SHP77 treated with DMSO at 0.1 percent for 48 hours (cell line): ENCODE data around the gene ERI2.
A peak's percentile ranks its signal among the peaks of the same experiment; 100 is the strongest.

Experiments
- DNase-seq: peaks from one replicate; lab custom pipeline; 2025; lab: John Stamatoyannopoulos, UW

Gene ERI2, protein sequence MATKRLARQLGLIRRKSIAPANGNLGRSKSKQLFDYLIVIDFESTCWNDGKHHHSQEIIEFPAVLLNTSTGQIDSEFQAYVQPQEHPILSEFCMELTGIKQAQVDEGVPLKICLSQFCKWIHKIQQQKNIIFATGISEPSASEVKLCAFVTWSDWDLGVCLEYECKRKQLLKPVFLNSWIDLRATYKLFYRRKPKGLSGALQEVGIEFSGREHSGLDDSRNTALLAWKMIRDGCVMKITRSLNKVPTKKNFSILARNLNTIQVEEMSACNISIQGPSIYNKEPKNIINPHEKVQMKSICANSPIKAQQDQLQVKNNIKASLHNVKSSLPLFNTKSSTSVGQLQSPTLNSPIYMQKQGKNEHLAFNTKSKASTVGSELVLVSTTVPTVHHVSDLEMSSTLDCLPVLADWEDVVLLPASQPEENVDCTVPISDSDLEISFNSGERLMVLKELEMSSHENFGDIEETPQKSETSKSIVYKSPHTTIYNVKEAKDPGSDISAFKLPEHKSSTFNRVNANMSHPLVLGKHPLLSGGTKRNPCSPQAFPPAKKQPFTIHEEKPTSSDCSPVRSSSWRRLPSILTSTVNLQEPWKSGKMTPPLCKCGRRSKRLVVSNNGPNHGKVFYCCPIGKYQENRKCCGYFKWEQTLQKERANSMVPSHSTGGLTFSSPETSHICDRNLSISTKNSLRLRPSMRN

DNA sequence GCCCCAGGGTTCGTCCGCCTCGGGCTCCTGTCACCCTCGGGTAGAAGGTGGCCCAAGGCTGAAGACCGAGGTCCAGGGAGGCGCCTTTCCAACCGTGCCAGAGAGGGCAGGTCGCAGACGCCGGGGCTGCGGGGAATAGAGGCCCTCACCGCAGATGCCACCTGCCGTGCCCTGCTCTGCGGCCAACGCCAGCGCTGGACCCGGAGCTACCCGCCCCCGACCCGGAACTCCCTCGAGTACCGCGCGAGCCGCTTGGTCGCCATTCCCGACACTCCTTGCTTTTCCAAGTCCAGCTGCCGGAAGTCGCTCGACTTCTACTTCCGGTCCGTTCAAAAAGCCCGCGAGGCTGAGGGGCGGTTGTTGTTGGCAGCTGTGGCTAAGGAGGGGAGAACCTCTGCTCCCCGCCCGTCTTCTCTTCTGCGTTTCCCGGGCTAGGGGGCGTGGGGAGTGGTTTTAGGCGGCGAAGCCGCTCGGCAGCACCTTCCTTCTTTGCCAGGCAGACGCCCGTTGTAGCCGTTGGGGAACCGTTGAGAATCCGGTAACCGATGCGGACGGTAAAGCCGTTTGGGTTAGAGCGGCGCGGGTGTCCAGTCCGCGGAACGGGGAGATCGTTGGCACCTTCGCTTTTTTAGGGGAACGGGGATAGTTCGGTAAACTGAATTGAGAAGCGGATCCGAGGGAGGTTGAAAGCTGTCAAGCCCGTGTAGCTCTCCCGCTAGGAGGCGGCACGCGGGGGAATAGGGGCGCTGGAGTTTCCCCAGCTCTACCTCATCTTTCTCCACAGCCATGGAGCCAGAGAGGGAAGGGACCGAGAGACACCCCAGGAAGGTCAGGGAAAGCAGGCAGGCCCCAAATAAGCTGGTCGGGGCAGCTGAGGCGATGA, at the start of gene ERI2, which contains the start of gene REXO5:
Gene ERI2, minus strand, starts transcription at position 305 of the 883 bp plus-strand sequence. Its CDS starts 42 bp downstream, at position 263.
Gene REXO5, plus strand, starts transcription at position 360 of the 883 bp plus-strand sequence. Its CDS starts 427 bp downstream, at position 787.
- DNase-seq, result peak; percentile 86

DNA sequence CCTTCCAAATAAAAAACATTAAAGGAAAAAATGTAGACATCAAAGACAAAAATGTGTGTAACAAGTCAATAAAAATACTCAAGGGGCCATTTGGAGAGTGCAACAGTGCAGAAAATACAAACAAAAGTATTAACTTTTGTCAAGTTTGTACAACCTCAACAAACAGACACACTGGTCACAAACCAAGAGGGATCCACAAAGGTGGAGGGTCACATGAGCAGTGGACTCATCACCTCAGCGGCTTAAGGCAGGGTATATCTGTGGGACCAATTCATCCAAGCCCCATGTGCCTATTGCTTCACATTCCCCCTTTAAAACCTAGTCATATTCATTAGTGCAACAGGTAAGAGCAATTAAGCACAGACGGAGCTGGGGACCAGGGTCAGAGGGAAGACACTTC, 48.7 kb upstream of the ERI2 start:
- DNase-seq, result no peak

GRCh38 chr16:20853981-20854620, 47.8 kb upstream of the ERI2 start:
- DNase-seq, result no peak

DNA sequence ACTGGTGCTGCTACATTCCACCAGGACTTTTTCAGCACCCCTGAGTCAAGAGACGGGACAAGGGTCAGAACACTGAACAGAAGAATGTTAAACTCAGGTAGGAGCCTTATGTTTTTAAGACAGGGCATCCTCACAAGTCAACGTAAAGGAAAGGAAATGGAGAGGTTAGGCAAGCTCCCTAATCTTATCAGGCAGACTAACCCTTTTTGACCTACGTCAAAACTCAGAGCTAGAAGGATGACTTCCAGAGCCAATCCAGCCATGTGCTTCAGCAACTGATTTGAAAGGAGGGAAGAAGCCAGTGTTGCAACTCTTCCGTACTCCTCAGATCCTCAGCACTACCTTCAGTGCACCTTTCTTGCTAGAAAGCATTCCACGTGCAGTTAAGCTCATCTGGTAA, 46.9 kb upstream of the ERI2 start:
- no peak for DNase-seq

DNA sequence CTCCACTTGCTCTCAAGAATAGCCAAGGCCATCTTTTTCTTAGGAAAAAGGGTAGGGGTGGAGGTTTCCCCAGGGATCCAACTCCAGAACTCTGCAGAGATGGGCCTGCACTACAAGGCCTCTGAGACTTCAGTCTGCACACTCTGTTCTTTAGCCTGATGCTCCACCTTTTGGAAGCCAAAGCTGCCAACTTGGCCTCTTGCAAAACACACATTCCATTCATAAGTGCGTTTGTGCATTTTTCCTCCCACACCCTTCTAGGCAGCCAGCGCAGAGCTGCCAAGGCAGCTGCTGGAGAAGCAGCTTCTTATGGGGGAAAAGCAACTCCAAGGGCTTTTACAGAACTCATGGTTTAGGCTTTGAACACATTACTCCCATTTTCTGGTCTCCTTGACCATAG, 45.3 kb upstream of the ERI2 start:
- DNase-seq, result no peak

DNA sequence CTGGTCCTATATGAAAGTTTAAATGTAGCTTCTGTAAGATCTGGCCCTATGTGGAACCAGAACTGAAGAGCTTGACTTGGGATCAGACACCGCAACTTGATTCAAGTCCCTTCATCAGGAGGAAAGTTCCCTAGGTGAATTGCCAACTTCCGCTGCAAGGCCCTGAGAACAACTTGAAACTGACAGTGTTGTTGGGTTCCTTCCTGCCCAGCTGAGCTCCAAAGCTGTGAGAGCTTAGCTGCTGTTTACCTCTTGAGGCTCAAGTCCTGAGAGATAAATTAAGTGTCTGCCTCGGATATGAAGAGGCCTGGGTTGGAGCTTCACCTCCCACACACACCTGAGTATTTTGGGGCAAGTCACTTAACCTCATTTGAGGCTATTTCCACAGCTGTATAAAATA, 44.7 kb upstream of the ERI2 start:
- DNase-seq, result no peak

DNA sequence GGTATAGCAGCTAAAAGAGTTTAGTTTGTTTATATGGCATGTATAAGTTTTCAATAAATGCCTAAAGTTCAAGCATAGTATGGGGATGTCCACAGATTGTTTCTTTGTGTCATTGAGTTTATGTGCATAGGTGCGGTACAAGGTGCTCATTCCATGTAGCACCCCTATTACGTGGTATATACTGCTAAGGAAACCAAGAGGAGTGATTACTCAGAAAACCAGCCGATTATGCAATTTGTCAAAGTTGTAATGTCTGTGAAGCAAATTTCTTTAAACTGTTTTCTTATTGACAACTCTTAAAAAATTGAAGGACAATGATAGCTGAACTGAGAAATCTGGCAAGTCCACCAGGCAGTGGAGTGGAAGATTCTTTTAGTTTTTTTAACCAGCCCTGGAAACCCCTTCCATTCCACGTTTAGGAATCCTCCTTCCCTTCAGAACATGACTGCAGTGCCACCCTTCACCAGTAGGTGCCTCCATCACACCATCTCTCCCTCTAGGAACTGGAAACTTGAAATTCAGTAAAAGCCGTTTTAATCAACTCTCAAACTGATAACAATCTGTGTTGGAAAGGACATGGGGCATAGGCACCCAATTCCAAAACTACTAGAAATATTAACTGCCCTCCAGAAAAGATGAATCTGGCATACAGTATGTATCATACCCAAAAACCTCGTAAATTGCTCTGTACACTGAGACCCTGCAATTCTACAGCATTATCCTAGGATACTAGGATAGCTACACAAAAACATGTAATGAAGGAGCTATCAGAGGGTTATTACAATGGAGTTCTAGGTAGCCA, 43.5 kb upstream of the ERI2 start:
- no peak for DNase-seq

GRCh38 chr16:20847550-20847949, 41.3 kb upstream of the ERI2 start:
- DNase-seq, result no peak

GRCh38 chr16:20846551-20846950, 40.3 kb upstream of the ERI2 start:
- DNase-seq, result no peak

GRCh38 chr16:20846030-20846429, 39.8 kb upstream of the ERI2 start:
- DNase-seq, result no peak

- DNase-seq, result no peak
Measured at GRCh38 chr16:20844588-20844987, 38.3 kb upstream of the ERI2 start.

DNA sequence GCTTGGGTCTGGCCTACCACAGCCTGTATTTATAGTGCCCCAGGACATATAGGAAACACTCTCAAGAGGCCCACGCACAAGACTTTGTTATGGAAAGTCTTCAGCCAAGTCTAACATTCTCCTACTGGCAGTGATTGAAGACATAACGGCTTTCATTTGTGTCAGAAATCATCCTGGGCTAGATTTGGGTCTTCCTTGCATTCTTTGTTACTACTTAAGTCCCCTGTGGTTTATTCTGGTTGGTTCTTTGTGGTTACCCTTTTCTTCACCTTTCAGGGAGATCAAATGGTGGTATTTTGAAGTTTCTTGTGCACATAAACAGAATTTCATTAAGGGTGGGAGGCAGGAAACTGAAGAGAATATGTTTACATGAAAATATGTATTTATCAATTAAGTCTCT, 37.8 kb upstream of the ERI2 start:
- no peak for DNase-seq

GRCh38 chr16:20839504-20839903, 33.2 kb upstream of the ERI2 start:
- no peak for DNase-seq

GRCh38 chr16:20838240-20838639, 32.0 kb upstream of the ERI2 start:
- DNase-seq, result no peak

GRCh38 chr16:20833086-20833485, 26.8 kb upstream of the ERI2 start:
- no peak for DNase-seq

DNA sequence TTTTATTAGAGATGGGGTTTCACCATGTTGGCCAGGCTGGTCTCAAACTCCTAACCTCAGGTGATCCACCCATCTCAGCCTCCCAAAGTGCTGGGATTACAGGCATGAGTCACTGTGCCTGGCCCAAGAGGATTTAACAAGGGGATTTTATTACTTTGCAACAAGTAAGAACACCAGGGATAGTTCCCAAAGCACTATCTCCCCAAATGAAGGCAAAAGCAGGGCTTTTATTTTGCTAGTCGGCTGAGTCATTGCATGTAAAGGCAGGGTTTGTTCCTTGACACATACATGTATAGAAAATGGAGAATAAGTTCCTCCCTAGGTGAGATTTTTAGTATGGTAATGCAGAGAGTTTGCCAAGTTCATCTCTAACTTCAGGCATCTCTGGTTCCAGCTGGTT, 24.1 kb upstream of the ERI2 start:
- DNase-seq, result no peak

DNA sequence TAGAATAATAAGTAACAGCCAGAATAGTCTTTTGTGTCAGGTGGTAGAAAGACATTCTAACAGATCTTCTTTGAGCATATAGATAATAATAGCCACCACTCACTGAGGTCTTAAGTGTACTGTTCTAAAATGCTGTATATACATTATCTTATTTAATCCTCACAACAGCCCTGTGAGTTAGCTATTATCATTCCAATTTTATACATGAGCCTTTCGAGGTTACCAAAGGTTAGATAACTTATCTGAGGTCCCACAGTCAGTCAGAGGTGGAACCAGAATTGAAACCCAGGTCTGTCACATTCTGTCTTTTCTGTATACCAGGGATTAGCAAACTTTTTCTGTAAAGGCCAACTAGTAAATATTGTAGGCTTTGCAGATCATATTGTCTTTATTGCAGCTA, 23.3 kb upstream of the ERI2 start:
- DNase-seq, result no peak

DNA sequence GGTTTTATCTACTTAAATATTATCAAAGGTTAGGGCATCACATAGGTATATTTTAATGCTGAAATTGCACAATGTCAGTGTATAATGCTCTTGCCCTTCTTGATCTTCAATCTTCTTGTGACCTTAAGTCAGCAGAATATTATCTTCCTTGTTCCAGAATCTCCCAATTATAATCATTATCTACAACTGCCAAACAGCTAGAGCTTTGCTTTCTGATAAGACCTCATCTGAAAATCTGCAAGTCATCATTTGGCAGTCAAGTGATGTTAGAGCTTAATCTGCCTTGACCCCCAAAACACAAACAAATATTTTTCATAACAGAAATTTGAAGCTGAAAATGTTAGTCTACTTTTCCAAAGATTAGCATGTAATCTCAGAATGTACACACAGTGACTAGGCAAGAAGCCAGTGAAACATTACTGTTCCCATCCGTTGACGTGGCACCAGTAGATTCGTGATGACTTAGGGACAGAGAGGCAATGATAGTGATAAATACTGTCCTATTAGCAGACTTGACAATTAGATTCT, 19.8 kb upstream of the ERI2 start:
- DNase-seq, result no peak

DNA sequence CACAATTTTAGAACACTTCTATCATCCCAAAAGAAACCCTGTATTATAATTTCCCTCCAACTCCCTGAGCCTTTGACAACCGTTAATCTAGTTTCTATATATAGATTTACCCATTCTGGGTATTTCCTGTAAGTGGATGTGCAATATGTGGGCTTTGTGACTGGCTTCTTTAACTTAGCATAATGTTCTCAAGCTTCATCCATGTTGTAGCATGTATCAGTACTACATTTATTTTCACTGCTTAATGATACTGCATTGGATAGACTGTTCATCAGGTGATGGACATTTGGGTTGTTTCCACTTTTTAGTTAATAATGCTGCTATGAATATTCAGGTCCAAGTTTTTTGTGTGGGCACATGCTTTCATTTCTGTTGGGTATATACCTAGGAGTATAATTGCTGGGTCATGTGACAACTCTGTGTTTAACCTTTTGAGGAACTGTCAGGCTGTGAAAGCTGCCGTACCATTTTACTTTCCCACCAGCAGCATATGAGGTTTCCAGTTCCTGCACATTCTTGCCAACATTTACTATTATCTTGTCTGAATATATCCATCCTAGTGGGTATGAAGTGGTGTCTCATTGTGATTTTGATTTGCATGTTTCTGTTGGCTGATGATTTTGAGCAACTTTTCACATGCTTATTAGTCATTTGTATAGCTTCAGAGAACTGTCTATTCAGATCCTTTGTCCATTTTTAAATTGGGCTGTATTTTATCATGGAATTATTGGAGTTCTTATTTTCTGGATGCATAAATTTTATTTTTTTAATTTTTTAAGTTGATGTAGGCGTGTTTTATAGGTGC, 16.5 kb upstream of the ERI2 start:
- DNase-seq, result no peak

GRCh38 chr16:20821682-20822081, 15.4 kb upstream of the ERI2 start:
- no peak for DNase-seq
